HCT116 (cell line): ENCODE results near the gene NUDT4. TPM values are rescaled to one million over a fixed set of nuclear protein-coding genes. Genes with fewer than 3 reads are reported as not detected.

ENCODE experiments used
- ATAC-seq: fragments of 200-7000 bp; cut with Tn5 transposase; 2 replicates; pipeline ENCODE4 v1.9.1; 2020; ENCODE audit warnings: mild to moderate bottlenecking, moderate library complexity
- BruUV-seq: library from RNA; stranded (reverse); fragments of 400-500 nt; replicated peaks from 2 replicates; lab custom pipeline; 2021; lab: Mats Ljungman, UMichigan
- CTCF ChIA-PET: fragments of 300-600 bp; sonication (Branson Sonifier 250); formaldehyde crosslinking; loops from one replicate; lab custom pipeline; 2021; ENCODE audit warnings: antibody characterized with exemption; lab: Charles Lee
- POLR2A ChIA-PET: fragments of 300-600, 350-600 bp; sonication (Branson Sonifier 250); formaldehyde crosslinking; loops from one replicate; lab custom pipeline; 2021; ENCODE audit warnings: antibody characterized with exemption; lab: Charles Lee
- RAD21 ChIA-PET, 2 experiments: fragments of 300-600 bp; sonication (Branson Sonifier 250); formaldehyde crosslinking; loops; one replicate each; lab custom pipeline; 2023; ENCODE audit warnings: low total read pairs in 2 of 2; ENCODE audit not compliant: uncharacterized antibody in 2 of 2, unreplicated experiment in 2 of 2, low non-redundant PET in 1 of 2; lab: Charles Lee
- DNase-seq: peaks from one replicate; pipeline ENCODE4 v3.0.0-alpha.2; 2010; ENCODE audit warnings: low read depth, low spot score
- H2AFZ ChIP-seq: fragments of 200-600 bp; shearing (Covaris generic), sonication (generic); 2 replicates; pipeline ENCODE4 v1.6.1; 2017; ENCODE audit warnings: low read depth, mixed run types, mixed read lengths, antibody characterized with exemption, low read length; ENCODE audit not compliant: poor library complexity, severe bottlenecking
- H3K27ac ChIP-seq: 2 replicates; pipeline ENCODE4 v1.5.1; 2012; ENCODE audit warnings: low read depth, low read length
- H3K27me3 ChIP-seq: fragments of 200-600 bp; sonication (generic); 2 replicates; pipeline ENCODE4 v1.6.1; 2016; ENCODE audit warnings: mixed run types, low read length, mixed read lengths; ENCODE audit not compliant: insufficient read depth
- H3K36me3 ChIP-seq, 2 experiments: fragments of 200-500 bp in 1 of 2; fragments of 200-600 bp in 1 of 2; sonication (Bioruptor generic) in 1 of 2; sonication (generic) in 1 of 2; 2 replicates each; pipeline versions ENCODE4 v1.5.1 to v1.6.1; 2014 to 2016; ENCODE audit warnings: low read length in 2 of 2, inconsistent platforms in 1 of 2, mixed read lengths in 1 of 2, mixed run types in 1 of 2; ENCODE audit not compliant: insufficient read depth in 2 of 2, control insufficient read depth in 1 of 2
- H3K4me1 ChIP-seq, 2 experiments: fragments of 200-600 bp in 1 of 2; sonication (generic) in 1 of 2; 2 replicates each; pipeline versions ENCODE4 v1.5.1 to v1.6.1; 2012 to 2017; ENCODE audit warnings: low read length in 2 of 2, inconsistent platforms in 1 of 2, mild to moderate bottlenecking in 1 of 2, mixed read lengths in 1 of 2, mixed run types in 1 of 2, moderate library complexity in 1 of 2; ENCODE audit not compliant: insufficient read depth in 2 of 2, control insufficient read depth in 1 of 2
- H3K4me2 ChIP-seq: fragments of 200-600 bp; sonication (generic); 2 replicates; pipeline ENCODE4 v1.6.1; 2017; ENCODE audit warnings: mixed run types, low read length, mixed read lengths
- H3K4me3 ChIP-seq, 2 experiments: fragments of 200-600 bp in 1 of 2; sonication (generic) in 1 of 2; replicated peaks in 1 of 2; 2 replicates each; pipeline ENCODE4 v1.5.1; 2011 to 2016; ENCODE audit warnings: low read length in 2 of 2, control low read depth in 1 of 2, low read depth in 1 of 2, mild to moderate bottlenecking in 1 of 2, mixed read lengths in 1 of 2, mixed run types in 1 of 2
- H3K79me2 ChIP-seq: fragments of 200-600 bp; sonication (generic); 2 replicates; pipeline ENCODE4 v1.6.1; 2017; ENCODE audit warnings: mild to moderate bottlenecking, mixed run types, low read length, moderate library complexity, mixed read lengths; ENCODE audit not compliant: insufficient read depth
- H3K9ac ChIP-seq: fragments of 200-600 bp; sonication (generic); 2 replicates; pipeline ENCODE4 v1.6.1; 2016; ENCODE audit warnings: low read length, mixed read lengths
- H3K9me2 ChIP-seq: fragments of 200-600 bp; sonication (generic), shearing (Covaris generic); 2 replicates; pipeline ENCODE4 v1.6.1; 2017; ENCODE audit warnings: mixed run types, mild to moderate bottlenecking, moderate library complexity; ENCODE audit not compliant: insufficient read depth
- H3K9me3 ChIP-seq, 2 experiments: fragments of 200-500 bp in 1 of 2; fragments of 200-600 bp in 1 of 2; sonication (Bioruptor generic) in 1 of 2; sonication (generic) in 1 of 2; 2 replicates each; pipeline ENCODE4 v1.6.1; 2014 to 2017; ENCODE audit warnings: low read length in 2 of 2, mixed read lengths in 2 of 2, inconsistent platforms in 1 of 2, low read depth in 1 of 2, mild to moderate bottlenecking in 1 of 2, mixed run types in 1 of 2, moderate library complexity in 1 of 2; ENCODE audit not compliant: control insufficient read depth in 1 of 2, insufficient read depth in 1 of 2
- H4K20me1 ChIP-seq: fragments of 200-600 bp; sonication (generic), shearing (Covaris generic); 2 replicates; pipeline ENCODE4 v1.6.1; 2017; ENCODE audit warnings: mixed run types, mild to moderate bottlenecking, moderate library complexity; ENCODE audit not compliant: insufficient read depth
- CBX3 ChIP-seq: IDR thresholded peaks from 2 replicates; pipeline ENCODE4 v1.6.1; 2012; ENCODE audit warnings: low read depth
- CEBPB ChIP-seq: IDR thresholded peaks from 2 replicates; pipeline ENCODE4 v1.6.1; 2012; ENCODE audit warnings: low read depth
- ELF1 ChIP-seq: IDR thresholded peaks from 2 replicates; pipeline ENCODE4 v1.6.1; 2012; ENCODE audit warnings: low read depth, borderline replicate concordance
- EZH2 ChIP-seq: fragments of 200-600 bp; sonication (generic); IDR thresholded peaks from 2 replicates; pipeline ENCODE4 v1.6.1; 2017; ENCODE audit warnings: antibody characterized with exemption, mixed run types
- FOSL1 ChIP-seq: IDR thresholded peaks from 2 replicates; pipeline ENCODE4 v1.6.1; 2012; ENCODE audit warnings: low read depth
- JUND ChIP-seq: IDR thresholded peaks from 2 replicates; pipeline ENCODE4 v1.6.1; 2012
- POLR2A ChIP-seq: IDR thresholded peaks from 2 replicates; pipeline ENCODE4 v1.7.0; 2011; ENCODE audit warnings: borderline replicate concordance; ENCODE audit not compliant: insufficient read depth, insufficient read length; ENCODE audit errors: extremely low read depth
- POLR2AphosphoS5 ChIP-seq: IDR thresholded peaks from 2 replicates; pipeline ENCODE4 v1.6.1; 2011; ENCODE audit warnings: mild to moderate bottlenecking, low read depth, low read length, moderate library complexity
- RAD21 ChIP-seq: IDR thresholded peaks from 2 replicates; pipeline ENCODE4 v1.6.1; 2012; ENCODE audit warnings: low read depth, mild to moderate bottlenecking
- SIN3A ChIP-seq: IDR thresholded peaks from 2 replicates; pipeline ENCODE4 v1.6.1; 2012; ENCODE audit warnings: low read depth
- TCF7L2 ChIP-seq: IDR thresholded peaks from 2 replicates; pipeline ENCODE4 v1.7.0; 2011; ENCODE audit warnings: borderline replicate concordance, inconsistent platforms; ENCODE audit not compliant: insufficient read depth, insufficient read length; ENCODE audit errors: extremely low read depth
- ZFX ChIP-seq: fragments of 450-650 bp; IDR thresholded peaks from 2 replicates; pipeline ENCODE4 v1.6.1; 2017
- ZNF274 ChIP-seq: fragments of 200-500 bp; sonication (Bioruptor generic); IDR thresholded peaks from 2 replicates; pipeline ENCODE4 v1.6.1; 2014; ENCODE audit warnings: mild to moderate bottlenecking, low read depth, low read length, inconsistent platforms
- intact Hi-C: fragments of 100-400 bp; cut with micrococcal nuclease; formaldehyde crosslinking; loops from 2 replicates; pipeline ENCODE4 v1.10.0; 2022
- total RNA-seq: library from RNA; stranded (reverse); gene quantifications from one replicate; pipeline ENCODE4 v1.2.1, GENCODE V29; 2021; ENCODE audit not compliant: unreplicated experiment
- TF ChIP-seq, protein P1 (sequence below): IDR thresholded peaks from 2 replicates; pipeline ENCODE4 v1.6.1; 2012; ENCODE audit warnings: low read depth
- TF ChIP-seq, protein P2 (sequence below), 3 experiments: fragments of 200-600 bp in 1 of 3; sonication (generic) in 1 of 3; IDR thresholded peaks in 2 of 3; conservative IDR thresholded peaks in 1 of 3; 2 replicates each; pipeline ENCODE4 v1.5.1; 2012 to 2017; ENCODE audit warnings: low read depth in 2 of 3, low read length in 2 of 3, antibody characterized with exemption in 1 of 3, borderline replicate concordance in 1 of 3, control low read depth in 1 of 3, mild to moderate bottlenecking in 1 of 3, mixed read lengths in 1 of 3, mixed run types in 1 of 3, moderate library complexity in 1 of 3; ENCODE audit not compliant: insufficient read depth in 1 of 3

NUDT4 gene
- total RNA-seq, 1 experiment from 2014 or later, result 41.2 TPM

DNA sequence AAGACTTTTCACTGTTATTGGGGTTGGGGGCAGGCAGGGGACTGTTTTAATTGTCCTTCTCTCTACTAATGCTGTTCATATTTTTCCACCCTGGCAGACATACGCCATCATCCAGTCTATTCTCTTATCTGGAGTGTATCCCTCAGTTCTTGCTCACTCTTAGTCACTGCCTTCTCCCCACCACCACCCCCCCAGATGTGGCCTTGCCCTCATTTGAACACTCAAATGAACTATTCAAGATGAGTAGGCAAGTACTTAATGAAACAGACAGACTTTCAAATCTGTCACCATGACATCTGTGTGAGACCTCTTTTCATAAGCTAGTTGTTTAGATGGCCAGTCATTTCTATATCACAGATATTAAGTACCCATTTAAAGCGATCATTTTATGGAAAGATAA is 10.1 kb downstream of the NUDT4 start:
- Histone ChIP-seq H3K36me3 (no peaks in the 10 kb centered on the region; a peak in 1 of 4 replicates), H4K20me1 (no peaks in the 10 kb centered on the region), H3K4me3 (no peak overlapping the region), H3K27ac (no peak overlapping the region), H3K4me1 (no peaks in the 10 kb centered on the region), H2AFZ (no peak overlapping the region), H3K4me2 (no peak overlapping the region), H3K27me3 (no peaks in the 10 kb centered on the region), H3K9ac (no peak overlapping the region), H3K9me3 (no peaks in the 10 kb centered on the region), H3K79me2 (peaks cover 93% of the 10 kb centered on the region), H3K9me2 (no peaks in the 10 kb centered on the region)
- ChIA-PET RAD21 (no interaction called here), CTCF (no interaction called here), POLR2A (interaction anchor here (0.9 kb wide), 1 partner anchor 462 kb away, joined by 3 read pairs; no protein-coding TSS in a partner anchor)
- TF ChIP-seq CEBPB, result no peak
- TF ChIP-seq, protein P1, sequence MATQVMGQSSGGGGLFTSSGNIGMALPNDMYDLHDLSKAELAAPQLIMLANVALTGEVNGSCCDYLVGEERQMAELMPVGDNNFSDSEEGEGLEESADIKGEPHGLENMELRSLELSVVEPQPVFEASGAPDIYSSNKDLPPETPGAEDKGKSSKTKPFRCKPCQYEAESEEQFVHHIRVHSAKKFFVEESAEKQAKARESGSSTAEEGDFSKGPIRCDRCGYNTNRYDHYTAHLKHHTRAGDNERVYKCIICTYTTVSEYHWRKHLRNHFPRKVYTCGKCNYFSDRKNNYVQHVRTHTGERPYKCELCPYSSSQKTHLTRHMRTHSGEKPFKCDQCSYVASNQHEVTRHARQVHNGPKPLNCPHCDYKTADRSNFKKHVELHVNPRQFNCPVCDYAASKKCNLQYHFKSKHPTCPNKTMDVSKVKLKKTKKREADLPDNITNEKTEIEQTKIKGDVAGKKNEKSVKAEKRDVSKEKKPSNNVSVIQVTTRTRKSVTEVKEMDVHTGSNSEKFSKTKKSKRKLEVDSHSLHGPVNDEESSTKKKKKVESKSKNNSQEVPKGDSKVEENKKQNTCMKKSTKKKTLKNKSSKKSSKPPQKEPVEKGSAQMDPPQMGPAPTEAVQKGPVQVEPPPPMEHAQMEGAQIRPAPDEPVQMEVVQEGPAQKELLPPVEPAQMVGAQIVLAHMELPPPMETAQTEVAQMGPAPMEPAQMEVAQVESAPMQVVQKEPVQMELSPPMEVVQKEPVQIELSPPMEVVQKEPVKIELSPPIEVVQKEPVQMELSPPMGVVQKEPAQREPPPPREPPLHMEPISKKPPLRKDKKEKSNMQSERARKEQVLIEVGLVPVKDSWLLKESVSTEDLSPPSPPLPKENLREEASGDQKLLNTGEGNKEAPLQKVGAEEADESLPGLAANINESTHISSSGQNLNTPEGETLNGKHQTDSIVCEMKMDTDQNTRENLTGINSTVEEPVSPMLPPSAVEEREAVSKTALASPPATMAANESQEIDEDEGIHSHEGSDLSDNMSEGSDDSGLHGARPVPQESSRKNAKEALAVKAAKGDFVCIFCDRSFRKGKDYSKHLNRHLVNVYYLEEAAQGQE, result no peak
- no peak for DNase-seq
- ATAC-seq, result no peak
- intact Hi-C loops, result no loop called here
- BruUV-seq, result no TSS peak

DNA sequence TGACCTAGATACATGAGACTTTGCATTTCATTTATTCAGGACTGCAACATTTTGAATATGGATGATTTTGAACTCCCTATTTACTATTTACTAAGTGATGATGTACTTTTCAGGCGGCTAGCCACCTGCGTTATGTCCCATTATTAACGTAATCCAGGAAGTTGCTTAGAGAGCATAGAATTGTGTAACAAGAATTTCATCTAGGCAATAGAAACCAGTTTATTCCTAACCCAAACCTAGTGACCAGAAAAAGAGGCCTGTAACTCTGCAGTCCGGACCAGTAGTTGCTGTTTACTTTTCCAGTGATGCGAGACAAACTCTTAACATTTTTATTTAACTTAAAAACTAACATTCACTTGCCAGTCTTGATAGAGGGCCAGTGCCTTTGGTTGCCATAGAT is 12.3 kb downstream of the NUDT4 start:
- Histone ChIP-seq H3K79me2 (peaks cover 85% of the 10 kb centered on the region), H3K9me2 (no peaks in the 10 kb centered on the region), H3K9ac (no peak overlapping the region), H4K20me1 (no peaks in the 10 kb centered on the region), H2AFZ (no peak overlapping the region), H3K27ac (no peak overlapping the region), H3K4me3 (no peak overlapping the region), H3K27me3 (no peaks in the 10 kb centered on the region), H3K9me3 (no peaks in the 10 kb centered on the region), H3K4me1 (no peaks in the 10 kb centered on the region), H3K36me3 (no peaks in the 10 kb centered on the region; a peak in 1 of 4 replicates), H3K4me2 (no peak overlapping the region)
- BruUV-seq, result no TSS peak
- POLR2A ChIA-PET, result no interaction called here
- ATAC-seq, result no peak
- no peak for DNase-seq
- intact Hi-C loops, result no loop called here
- RAD21 ChIA-PET, result interaction anchor here in 1 of 2 experiments (0.5 kb wide), 1 partner anchor 55 kb away, joined by 3 read pairs; no protein-coding TSS in a partner anchor
- CTCF ChIA-PET, result no interaction called here
- TF ChIP-seq TCF7L2 (no peak), ZFX (no peak), POLR2AphosphoS5 (no peak), POLR2A (no peak), ELF1 (no peak), EZH2 (no peak), CBX3 (no peak), SIN3A (no peak), CEBPB (no peak), RAD21 (no peak), JUND (no peak), ZNF274 (no peak), FOSL1 (no peak)
- TF ChIP-seq, protein P2, sequence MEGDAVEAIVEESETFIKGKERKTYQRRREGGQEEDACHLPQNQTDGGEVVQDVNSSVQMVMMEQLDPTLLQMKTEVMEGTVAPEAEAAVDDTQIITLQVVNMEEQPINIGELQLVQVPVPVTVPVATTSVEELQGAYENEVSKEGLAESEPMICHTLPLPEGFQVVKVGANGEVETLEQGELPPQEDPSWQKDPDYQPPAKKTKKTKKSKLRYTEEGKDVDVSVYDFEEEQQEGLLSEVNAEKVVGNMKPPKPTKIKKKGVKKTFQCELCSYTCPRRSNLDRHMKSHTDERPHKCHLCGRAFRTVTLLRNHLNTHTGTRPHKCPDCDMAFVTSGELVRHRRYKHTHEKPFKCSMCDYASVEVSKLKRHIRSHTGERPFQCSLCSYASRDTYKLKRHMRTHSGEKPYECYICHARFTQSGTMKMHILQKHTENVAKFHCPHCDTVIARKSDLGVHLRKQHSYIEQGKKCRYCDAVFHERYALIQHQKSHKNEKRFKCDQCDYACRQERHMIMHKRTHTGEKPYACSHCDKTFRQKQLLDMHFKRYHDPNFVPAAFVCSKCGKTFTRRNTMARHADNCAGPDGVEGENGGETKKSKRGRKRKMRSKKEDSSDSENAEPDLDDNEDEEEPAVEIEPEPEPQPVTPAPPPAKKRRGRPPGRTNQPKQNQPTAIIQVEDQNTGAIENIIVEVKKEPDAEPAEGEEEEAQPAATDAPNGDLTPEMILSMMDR (IDR thresholded peaks at IDR 0.05 in 2 of 3, conservative IDR thresholded peaks at IDR 0.05 in 1 of 3; ENCODE audit: borderline replicate concordance in 1 of 3, insufficient read depth in 1 of 3, low read depth in 2 of 3, low read length in 2 of 3), result no peak
